Stimulated activated CD8-positive, alpha-beta memory T cell treated with anti-CD3 and anti-CD28 coated beads, Interleukin-7, amount 100 ng/mL, for 48 hours (primary cell): ENCODE results near the gene KCNJ6.
"Not testable (repeated sequence)": the region's sequence is repeated elsewhere in the genome, so short reads cannot be mapped to it uniquely, and the experiment has no call there.

Experiments used
- DNase-seq, 2 donors: peaks; one replicate each; pipeline ENCODE4 v3.0.0-alpha.2; 2020; ENCODE audit warnings: low read depth in 1 of 2; ENCODE audit errors: extremely low read depth in 1 of 2

KCNJ6 gene

DNA sequence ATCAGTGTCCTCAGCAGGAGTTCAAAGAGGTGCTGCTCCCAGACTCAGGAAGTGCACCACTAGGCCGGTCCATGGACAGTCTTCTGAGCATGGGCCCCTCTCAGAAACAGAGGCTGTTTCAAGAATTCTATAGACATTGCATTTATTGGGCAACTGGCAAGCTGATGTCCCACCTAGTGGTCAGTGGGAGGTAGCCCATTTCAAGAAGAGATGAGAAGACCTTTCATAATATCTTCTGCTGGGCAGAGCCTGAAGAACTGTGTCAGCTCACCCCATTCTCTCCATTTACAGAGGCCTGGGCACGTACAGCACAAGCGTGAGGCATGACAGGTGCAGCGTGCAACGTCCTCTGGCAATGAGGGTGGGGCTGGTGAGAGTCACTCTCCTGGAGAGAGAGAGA is 333.7 kb downstream of the KCNJ6 start:
- no peak for DNase-seq

GRCh38 chr21:37580666-37581065 is 335.6 kb downstream of the KCNJ6 start:
- no peak for DNase-seq

GRCh38 chr21:37579356-37579755 is 336.9 kb downstream of the KCNJ6 start:
- DNase-seq = no peak

DNA sequence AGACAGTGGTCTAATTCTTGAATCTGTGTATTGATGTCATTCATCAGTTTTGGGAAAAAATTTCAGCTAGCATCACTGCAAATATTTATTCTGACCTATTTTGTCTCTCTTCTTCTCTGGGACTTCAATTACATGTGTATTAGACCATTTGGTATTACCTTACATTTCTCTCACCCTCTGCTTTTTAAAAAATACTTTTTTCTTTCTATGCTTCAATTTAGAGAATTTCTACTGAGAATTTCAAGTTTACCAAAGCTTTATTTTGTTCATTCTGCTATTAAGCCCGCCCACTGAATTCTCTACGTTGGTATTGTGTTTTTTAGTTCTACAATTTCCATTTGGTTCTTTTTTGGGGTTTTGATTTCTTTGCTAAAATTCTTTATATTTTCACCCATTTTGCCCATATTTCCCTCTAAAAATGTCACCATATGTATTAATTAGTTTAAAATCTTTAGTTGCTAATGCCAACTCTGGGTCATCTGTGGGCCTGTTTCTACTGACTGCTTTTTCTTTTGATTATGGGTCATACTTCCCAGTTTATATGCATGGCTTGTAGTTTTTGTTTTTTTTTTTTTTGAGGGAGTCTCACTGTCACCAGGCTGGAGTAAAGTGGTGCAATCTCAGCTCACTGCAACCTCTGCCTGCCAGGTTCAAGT is 337.7 kb downstream of the KCNJ6 start:
- DNase-seq = no peak

DNA sequence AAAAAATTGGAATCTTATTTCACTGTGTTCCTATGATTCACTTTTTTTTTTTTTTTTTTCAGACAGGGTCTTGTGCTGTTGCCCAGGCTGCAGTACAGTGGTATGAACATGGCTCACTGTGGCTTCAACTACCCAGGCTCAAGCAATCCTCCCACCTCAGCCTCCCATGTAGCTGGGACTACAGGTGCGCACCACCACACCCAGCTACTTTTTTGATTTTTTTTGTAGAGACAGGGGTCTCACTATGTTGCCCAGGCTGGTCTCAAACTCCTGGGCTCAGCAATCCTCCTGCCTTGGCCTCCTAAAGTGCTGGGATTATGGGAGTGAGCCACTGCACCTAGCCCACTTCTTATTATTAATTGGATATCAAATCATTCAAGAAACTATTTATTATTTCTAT is 339.3 kb downstream of the KCNJ6 start:
- not testable (repeated sequence) for DNase-seq

- DNase-seq = no peak
These were observed 340.7 kb downstream of the KCNJ6 start for GRCh38 chr21:37575580-37575979.

GRCh38 chr21:37574751-37575150 is 341.5 kb downstream of the KCNJ6 start:
- no peak for DNase-seq

DNA sequence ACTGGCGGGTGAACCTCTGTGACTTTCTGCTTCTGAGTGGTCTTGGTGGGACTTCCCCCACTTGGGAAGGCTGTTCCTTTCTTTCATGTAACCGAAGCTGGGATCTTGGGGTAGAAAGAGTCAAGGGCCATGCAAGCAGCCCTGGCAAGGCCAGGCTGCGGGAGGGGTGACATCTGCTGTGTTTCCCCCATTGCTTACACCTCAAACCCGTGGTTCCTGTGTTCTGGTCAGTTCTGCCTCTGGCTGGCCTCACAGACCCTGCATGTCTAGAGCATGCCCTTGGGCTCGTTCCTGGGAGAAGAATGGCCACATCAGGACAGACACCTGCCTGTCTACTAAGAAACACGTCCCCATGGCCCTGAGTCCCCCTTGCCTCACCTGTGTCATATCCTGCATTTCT is 341.9 kb downstream of the KCNJ6 start:
- no peak for DNase-seq

GRCh38 chr21:37571442-37571841 is 344.8 kb downstream of the KCNJ6 start:
- no peak for DNase-seq

DNA sequence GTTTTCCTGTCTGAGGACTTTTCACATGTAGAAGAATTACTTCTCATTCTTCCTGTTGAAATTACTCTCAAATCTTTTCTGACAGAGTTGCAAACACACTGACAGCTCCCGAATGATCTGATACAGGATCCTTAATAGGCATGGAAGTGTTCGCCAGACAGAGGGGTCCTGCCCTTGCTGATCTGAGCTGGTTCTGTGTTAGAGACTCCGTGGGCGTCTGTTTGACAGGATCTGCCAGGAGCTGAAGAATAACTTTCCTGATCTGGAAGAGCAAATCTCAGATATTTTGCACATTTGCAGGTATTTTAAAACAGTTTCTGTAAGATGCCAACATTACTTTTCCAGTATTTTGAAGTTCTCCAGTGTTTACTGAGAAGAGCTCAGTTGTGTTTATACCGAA is 347.3 kb downstream of the KCNJ6 start:
- DNase-seq = no peak

DNA sequence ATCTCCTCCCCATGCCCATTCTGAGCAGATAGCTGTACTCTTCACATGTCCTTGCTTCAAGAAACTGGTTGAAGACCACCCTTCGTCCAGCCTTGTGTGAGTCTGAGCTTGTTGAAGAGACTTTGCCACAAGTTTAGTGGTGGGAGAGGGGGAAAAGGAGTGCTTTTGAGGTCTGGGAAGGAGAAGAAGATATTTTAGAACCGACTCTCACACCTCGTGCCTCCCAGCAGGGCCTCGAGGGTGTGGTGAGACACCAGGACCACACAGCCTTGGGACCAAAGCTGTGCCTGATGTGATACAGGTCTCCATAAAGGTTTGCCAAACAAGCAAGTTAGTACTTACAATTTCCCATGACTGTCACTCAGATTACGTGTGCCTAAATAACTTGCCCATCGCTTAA is 347.8 kb downstream of the KCNJ6 start:
- no peak for DNase-seq

GRCh38 chr21:37566790-37567615 is 349.3 kb downstream of the KCNJ6 start:
- no peak for DNase-seq

DNA sequence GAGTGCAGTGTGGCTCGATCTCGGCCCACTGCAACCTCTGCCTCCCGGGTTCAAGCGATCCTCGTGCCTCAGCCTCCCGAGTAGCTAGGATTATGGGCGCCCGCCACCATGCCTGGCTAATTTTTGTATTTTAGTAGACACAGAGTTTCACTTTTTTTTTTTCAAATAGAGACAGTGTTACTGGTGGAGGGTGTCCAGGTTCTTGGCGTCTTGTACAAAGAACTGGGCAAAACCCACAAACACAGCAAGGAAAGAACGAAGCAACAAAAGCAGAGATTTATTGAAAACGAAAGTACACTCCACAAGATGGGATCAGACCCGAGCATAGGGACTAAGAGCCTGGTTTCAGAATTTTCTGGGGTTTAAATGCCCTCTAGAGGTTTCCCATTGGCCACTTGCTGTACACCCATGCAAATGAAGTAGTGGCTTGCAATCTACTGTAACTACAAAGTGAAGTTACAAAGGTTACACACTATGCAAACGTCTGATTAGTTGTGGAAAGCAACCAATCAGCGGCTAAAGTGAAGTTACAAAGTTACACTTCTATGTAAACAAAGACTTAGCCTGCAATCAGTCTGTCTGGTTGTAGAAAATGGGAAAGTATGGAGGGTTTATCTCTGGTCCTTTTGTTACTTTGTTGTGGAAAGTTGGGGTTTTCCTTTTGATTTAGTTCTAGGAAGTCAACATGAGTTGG is 350.6 kb downstream of the KCNJ6 start:
- DNase-seq = no peak

GRCh38 chr21:37564924-37565529 is 351.2 kb downstream of the KCNJ6 start:
- no peak for DNase-seq

DNA sequence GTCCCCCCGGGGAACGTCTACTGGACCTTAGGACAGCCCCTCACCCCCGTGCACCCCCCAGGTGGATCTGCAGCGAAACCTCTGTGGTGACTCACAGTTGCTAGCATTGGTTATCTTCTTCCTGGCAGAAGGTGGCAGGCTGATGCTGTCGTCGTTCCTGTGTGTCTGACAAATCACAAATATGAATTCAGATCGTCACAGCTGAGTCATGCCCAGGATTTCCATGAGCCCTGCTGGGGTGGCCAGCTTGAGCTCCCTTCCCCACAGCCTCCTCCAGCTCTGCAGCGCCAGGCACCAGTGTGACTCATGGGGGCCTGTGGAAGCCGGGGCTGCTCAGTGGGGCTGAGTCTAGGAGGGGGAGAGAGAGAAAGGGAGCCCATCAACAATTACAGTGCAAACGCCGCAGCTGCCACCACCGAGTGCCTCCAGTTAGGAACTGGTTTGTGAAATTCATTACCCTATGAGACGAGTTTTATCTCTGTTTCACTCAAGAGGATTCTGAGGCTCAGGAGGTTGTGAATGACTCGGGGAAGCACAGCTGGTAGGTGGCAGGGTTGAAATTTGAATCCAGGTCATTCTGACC is 351.8 kb downstream of the KCNJ6 start:
- peak; percentile 76 to 95 for DNase-seq

DNA sequence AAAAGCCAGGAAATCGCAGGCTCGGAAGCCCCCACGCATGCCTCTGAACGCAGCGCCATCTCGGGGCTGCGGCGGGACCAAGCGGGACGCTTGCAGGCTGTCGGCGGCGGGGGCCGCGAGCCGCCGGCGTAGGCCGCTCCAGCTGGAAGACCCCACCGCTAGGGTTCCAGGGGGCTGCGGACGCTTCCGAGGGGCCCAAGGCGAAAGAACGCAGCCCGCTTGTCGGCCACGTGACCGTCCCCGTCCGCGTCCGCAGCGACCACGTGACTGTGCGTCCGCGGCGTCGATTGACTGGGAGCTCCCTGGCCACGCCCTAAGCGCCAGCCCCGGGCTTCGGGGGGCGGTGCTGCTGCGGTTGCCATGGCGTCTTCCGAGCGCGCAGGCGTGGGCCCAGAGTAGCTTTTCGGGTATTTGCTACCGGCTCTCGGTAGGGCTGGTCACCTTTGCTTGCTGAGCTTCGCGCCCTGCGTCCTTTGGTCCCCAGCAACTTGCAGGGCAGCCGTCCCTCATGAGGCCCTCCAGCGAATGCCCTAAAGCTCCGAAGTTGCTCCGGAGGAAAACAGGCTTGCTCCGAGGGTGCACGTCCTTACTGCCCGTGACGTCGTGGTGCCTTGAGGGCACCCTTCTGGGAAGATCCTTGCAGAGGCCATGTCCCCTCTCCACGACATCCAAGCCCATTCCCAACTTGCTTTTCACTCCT is 352.5 kb downstream of the KCNJ6 start:
- DNase-seq = peak; percentile 87 to 89

DNA sequence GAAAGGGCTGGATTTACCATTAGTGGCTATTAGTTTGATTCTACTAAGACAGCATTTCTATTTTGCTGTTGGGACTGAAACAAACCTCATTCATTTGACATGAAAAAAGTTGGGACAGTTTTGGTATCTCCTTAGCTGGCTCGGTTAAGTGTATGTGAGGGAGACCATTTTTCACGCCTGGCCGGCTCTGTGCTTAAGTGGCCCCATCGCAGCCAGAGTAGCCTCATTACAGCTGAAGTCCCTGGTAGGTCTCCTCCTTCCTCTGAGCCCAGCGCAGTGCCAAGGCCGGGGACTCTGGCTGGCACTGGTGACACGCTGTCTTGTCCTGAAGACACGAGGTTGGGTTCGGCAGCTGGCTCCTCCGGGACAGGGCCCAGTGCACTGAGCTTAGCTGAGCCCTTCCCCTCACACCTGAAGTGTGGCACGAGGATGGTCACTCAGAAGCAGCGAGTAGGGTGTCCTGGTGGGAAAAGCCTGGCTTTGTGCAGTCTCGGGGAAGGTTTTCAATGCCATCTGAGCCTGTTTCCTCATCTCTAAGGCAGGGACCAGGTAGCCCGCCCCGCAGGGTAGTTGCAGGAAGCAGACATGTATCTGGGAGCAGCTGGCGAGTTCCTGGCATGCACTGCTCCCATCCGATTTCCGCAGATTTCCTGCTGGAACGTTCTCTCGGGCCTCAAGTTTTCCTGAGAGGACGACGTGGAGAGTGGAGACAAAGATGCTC is 353.2 kb downstream of the KCNJ6 start:
- DNase-seq = no peak

GRCh38 chr21:37561941-37562919 is 354.0 kb downstream of the KCNJ6 start:
- no peak for DNase-seq

DNA sequence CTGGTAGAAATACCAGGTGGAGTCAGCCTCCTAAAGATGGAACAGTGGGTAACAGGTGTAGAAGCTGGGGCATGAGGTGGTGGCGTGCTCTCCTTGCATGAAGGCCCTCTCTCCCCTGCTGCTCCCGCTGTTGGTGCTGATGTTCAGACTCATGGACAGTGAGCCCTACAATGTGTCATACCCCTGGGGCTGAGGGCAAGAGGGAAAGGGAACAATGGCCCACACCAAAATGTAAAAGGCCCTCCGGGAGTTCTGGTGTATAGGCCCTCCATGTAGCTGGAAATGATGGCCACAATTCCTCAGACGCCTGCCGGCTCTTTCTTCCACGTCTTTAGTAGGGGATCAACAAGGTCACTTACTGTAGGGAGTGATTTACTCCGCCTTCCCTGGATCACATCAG is 354.8 kb downstream of the KCNJ6 start:
- no peak for DNase-seq
